Ascending aorta (tissue), 2 donors: ENCODE measurements around the gene PRXL2B. TPM values are rescaled to one million over a fixed set of nuclear protein-coding genes. Genes with fewer than 3 reads are reported as not detected.

ENCODE experiments used
- DNase-seq, 2 donors: peaks; one replicate each; pipeline ENCODE4 v3.0.0-alpha.2; 2019; ENCODE audit warnings: low spot score in 2 of 2
- H3K27ac ChIP-seq, 2 donors: fragments of 200-600 bp; sonication (generic); one replicate each; pipeline ENCODE4 v1.5.1; 2016 to 2017; ENCODE audit warnings: mild to moderate bottlenecking in 1 of 2
- H3K27me3 ChIP-seq: fragments of 200-600 bp; sonication (generic); one replicate; pipeline ENCODE4 v1.5.1; 2017
- H3K36me3 ChIP-seq, 2 donors: fragments of 200-600 bp; sonication (generic); one replicate each; pipeline ENCODE4 v1.5.1; 2016
- H3K4me1 ChIP-seq, 2 donors: fragments of 200-600 bp; sonication (generic); one replicate each; pipeline ENCODE4 v1.5.1; 2016 to 2017; ENCODE audit warnings: mild to moderate bottlenecking in 1 of 2
- H3K4me3 ChIP-seq, 2 donors: fragments of 200-600 bp; sonication (generic); one replicate each; pipeline ENCODE4 v1.5.1; 2016 to 2017; ENCODE audit warnings: mild to moderate bottlenecking in 1 of 2
- H3K9me3 ChIP-seq, 2 donors: fragments of 200-600 bp; sonication (generic); one replicate each; pipeline ENCODE4 v1.5.1; 2016
- intact Hi-C: fragments of 100-400 bp; cut with DNase I; formaldehyde crosslinking; loops from one replicate; pipeline ENCODE4 v1.15.1; 2023
- total RNA-seq: library from RNA; depleted of rRNA; stranded (reverse); fragments of >200 nt; gene quantifications from one replicate; pipeline ENCODE4 v1.1.0, GENCODE V29; 2016
- TF ChIP-seq, protein P1 (sequence below), 3 experiments: fragments of 200-600 bp in 2 of 3; fragments of 450-650 bp in 1 of 3; sonication (generic) in 2 of 3; IDR thresholded peaks; one replicate each; pipeline ENCODE4 v1.5.1; 2016 to 2019; ENCODE audit warnings: antibody characterized with exemption in 3 of 3, mild to moderate bottlenecking in 1 of 3, moderate library complexity in 1 of 3

The PRXL2B gene
- total RNA-seq, 1 donor from 2014 or later = 20.1 TPM

DNA sequence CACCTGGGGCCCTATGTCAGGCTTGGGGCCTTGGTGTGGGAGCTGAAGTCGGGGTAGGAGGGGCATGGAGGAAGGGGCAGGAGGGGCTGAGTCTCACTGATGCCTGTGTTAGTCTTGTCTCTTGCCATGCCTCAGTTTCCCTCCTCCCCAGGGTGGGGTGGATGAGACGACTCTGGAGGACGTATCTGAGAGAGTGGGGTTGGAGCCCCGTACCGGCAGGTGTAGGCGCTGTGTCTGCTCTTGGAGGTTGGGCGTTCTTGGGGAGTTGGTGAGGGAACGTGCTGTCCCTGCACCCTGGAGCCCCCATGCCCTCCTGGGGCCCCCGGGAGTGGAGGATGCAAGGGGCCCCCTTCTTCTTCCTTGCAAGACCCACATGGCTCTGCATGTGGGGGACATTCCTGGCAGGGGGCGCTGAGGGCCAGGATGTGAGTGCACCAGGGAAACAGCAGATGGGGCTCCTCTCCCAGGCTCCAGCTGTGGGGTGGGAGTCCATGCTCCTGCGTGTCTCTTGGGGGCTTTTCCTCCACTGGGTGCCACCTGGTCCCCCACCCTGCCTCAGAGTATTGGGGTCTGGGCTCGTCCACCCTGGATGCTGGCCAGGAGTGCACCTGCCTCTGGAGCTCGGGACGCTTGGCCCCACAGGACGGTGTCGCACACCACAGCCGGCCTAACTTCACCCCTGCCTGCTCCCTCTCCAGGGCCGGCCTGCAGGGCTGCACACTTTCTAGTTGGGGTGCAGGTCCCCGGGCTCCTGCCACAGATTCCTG lies 31.8 kb upstream of the PRXL2B start:
- intact Hi-C loops = no loop called here
- TF ChIP-seq, protein P1, sequence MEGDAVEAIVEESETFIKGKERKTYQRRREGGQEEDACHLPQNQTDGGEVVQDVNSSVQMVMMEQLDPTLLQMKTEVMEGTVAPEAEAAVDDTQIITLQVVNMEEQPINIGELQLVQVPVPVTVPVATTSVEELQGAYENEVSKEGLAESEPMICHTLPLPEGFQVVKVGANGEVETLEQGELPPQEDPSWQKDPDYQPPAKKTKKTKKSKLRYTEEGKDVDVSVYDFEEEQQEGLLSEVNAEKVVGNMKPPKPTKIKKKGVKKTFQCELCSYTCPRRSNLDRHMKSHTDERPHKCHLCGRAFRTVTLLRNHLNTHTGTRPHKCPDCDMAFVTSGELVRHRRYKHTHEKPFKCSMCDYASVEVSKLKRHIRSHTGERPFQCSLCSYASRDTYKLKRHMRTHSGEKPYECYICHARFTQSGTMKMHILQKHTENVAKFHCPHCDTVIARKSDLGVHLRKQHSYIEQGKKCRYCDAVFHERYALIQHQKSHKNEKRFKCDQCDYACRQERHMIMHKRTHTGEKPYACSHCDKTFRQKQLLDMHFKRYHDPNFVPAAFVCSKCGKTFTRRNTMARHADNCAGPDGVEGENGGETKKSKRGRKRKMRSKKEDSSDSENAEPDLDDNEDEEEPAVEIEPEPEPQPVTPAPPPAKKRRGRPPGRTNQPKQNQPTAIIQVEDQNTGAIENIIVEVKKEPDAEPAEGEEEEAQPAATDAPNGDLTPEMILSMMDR (IDR thresholded peaks at IDR 0.05) = no peak
- no peaks in the 10 kb centered on the region for H3K9me3 ChIP-seq
- peak overlapping the region; percentile 69 to 83 for H3K27ac ChIP-seq
- peaks cover 0 to 16% of the 10 kb centered on the region in 2 donors for H3K4me1 ChIP-seq
- DNase-seq = peak in 1 of 2 donors; percentile 63
- no peaks in the 10 kb centered on the region for H3K27me3 ChIP-seq
- peaks cover 0 to under 1% of the 10 kb centered on the region in 2 donors for H3K36me3 ChIP-seq
- H3K4me3 ChIP-seq = peak overlapping the region in 1 of 2 donors; percentile 72

DNA sequence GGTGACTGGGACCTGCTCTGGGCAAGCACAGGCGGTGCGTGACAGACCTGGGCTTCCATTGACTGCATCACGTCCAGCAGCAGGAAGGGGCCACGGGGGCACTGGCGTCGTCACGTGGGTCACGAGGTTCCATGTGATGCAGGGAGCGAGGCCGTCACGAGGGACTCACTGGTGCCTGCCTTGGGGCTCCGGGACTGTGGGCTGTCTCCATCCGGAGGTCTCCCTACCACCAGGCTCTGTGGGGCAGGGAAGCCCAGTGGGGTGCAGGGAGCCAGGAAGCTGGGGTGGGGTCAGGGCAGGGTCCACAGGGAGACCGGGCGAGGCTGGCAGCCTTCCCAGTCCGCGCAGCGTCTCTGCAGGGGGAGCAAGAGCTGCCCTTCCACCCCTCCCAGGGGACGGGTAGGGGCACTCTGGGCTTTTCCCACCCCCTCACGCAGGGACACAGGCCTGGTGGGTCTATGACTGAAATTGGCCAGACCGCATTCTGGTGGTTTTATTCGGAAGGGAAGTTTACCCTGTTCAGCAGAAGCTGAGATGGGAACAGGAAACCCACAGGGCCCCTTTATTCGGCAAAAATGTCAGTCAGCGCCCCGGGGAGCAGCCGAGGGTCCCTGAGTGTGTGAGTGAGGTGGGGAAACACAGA lies 30.8 kb upstream of the PRXL2B start:
- intact Hi-C loops = no loop called here
- H3K27me3 ChIP-seq = no peaks in the 10 kb centered on the region
- H3K9me3 ChIP-seq = no peaks in the 10 kb centered on the region
- peaks cover 0 to 16% of the 10 kb centered on the region in 2 donors for H3K4me1 ChIP-seq
- peak; percentile 78 to 90 for DNase-seq
- H3K4me3 ChIP-seq = peak overlapping the region; percentile 71 to 72
- TF ChIP-seq, protein P1 (IDR thresholded peaks at IDR 0.05) = no peak
- H3K36me3 ChIP-seq = peaks cover 0 to 4% of the 10 kb centered on the region in 2 donors
- peak overlapping the region; percentile 69 to 83 for H3K27ac ChIP-seq

DNA sequence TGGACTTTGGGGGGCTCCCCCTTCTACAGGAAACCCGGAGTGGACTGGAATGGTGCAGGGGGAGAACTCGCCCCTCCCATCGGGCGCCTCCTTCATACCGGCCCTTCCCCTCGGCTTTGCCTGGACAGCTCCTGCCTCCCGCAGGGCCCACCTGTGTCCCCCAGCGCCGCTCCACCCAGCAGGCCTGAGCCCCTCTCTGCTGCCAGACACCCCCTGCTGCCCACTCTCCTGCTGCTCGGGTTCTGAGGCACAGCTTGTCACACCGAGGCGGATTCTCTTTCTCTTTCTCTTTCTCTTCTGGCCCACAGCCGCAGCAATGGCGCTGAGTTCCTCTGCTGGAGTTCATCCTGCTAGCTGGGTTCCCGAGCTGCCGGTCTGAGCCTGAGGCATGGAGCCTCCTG lies 30.3 kb upstream of the PRXL2B start, which contains the start of gene TNFRSF14:
Gene TNFRSF14, plus strand, starts transcription at position 95 of the 401 bp plus-strand sequence. Its CDS starts 294 bp downstream, at position 389.
- Histone ChIP-seq H3K9me3 (no peaks in the 10 kb centered on the region), H3K4me3 (peak within 1 kb of the TSS; percentile 71 to 72), H3K4me1 (peaks cover 0 to 16% of the 10 kb centered on the region in 2 donors), H3K27ac (peak within 1 kb of the TSS; percentile 69 to 83), H3K36me3 (peaks cover 0 to 4% of the 10 kb centered on the region in 2 donors), H3K27me3 (no peaks in the 10 kb centered on the region)
- intact Hi-C loops = no loop called here
- TF ChIP-seq, protein P1 (IDR thresholded peaks at IDR 0.05) = peak in 1 of 3 experiments; percentile 4
- peak in 1 of 2 donors; percentile 71 for DNase-seq

DNA sequence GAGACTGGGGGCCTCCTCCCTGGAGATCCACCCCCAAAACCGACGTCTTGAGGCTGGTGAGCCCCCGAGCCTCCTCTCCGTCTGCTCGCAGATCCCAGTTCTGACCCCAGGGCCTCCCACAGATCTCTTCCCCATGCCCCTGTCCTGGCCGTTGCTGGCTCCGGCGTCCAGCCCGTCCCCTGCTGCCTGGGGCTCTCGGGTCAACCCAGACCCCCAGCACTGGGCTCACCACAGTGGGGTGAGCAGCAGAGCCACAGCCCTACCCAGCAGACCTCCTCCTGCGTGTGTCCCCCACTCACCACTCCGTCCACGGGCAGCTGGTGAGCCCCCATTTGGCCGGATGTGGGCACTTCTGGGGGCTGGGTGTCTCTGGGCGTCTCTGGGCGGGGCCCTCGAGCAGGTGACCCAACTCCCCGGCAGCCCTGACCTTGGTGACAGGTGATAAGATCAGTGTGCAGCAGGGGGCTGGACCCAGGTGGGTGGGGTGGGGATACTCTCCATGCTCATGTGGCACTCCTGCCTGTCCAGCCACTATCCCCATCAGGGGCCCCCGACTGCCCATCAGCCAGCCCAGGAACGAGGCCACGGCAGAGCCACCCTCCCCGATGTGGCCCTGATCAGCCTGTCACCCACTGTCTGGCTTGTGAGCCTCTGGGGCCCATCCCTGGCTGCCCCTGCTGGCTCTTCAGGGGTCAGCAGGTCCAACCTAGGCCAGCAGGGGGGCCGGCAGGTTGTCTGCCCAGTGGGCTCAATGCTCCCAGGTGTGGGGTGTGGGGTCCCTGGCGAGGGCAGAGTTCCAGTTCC lies 29.7 kb upstream of the PRXL2B start:
- Histone ChIP-seq H3K4me1 (peaks cover 0 to 16% of the 10 kb centered on the region in 2 donors), H3K36me3 (peaks cover 0 to 6% of the 10 kb centered on the region in 2 donors), H3K9me3 (no peaks in the 10 kb centered on the region), H3K27ac (peak overlapping the region; percentile 69 to 83), H3K4me3 (peak overlapping the region; percentile 71 to 72), H3K27me3 (no peaks in the 10 kb centered on the region)
- DNase-seq = peak in 1 of 2 donors; percentile 67
- intact Hi-C loops = no loop called here
- TF ChIP-seq, protein P1 (IDR thresholded peaks at IDR 0.05) = no peak
